SU-DHL-6 (cell line): ENCODE measurements around the gene MS4A15.

Source experiments
- EZH2phosphoT487 ChIP-seq: fragments of 200-600 bp; sonication (generic), shearing (Covaris generic); conservative IDR thresholded peaks from 2 replicates; pipeline ENCODE4 v1.6.1; 2018; ENCODE audit warnings: mild to moderate bottlenecking, antibody characterized with exemption, low read length, moderate library complexity, mixed read lengths
- TF ChIP-seq, protein P1 (sequence below): fragments of 200-600 bp; sonication (generic); IDR thresholded peaks from one replicate; pipeline ENCODE4 v1.5.1; 2017; ENCODE audit warnings: antibody characterized with exemption, mild to moderate bottlenecking, low read length, moderate library complexity; ENCODE audit not compliant: insufficient read depth, poor library complexity, severe bottlenecking

DNA sequence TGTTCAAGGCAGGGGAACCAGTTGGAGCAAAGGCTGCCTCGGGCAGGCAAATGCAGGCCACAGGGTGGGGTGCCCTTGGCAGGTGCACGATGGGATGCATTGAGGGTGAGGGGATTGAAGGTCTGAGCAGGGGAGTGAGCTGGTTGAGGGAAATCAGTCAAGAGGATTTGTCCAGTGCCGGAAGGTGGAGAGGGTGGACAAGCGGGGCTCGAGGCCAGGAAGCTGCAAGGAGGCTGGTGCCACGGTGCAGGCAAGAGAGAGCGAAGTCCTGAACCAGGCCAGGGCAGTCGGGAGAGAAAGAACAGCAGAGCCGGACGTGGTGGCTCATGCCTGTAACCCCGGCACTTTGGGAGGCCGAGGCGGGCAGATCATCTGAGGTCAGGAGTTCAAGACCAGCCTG, 18.1 kb downstream of the MS4A15 start:
- TF ChIP-seq, protein P1, sequence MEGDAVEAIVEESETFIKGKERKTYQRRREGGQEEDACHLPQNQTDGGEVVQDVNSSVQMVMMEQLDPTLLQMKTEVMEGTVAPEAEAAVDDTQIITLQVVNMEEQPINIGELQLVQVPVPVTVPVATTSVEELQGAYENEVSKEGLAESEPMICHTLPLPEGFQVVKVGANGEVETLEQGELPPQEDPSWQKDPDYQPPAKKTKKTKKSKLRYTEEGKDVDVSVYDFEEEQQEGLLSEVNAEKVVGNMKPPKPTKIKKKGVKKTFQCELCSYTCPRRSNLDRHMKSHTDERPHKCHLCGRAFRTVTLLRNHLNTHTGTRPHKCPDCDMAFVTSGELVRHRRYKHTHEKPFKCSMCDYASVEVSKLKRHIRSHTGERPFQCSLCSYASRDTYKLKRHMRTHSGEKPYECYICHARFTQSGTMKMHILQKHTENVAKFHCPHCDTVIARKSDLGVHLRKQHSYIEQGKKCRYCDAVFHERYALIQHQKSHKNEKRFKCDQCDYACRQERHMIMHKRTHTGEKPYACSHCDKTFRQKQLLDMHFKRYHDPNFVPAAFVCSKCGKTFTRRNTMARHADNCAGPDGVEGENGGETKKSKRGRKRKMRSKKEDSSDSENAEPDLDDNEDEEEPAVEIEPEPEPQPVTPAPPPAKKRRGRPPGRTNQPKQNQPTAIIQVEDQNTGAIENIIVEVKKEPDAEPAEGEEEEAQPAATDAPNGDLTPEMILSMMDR, result no peak
- TF ChIP-seq EZH2phosphoT487, result no peak
